ENCODE measurements around the gene NFKBIZ. TPM values are rescaled to one million over a fixed set of nuclear protein-coding genes. Genes with fewer than 3 reads are reported as not detected.

Gene NFKBIZ
- total RNA-seq = 6.8 and 7.2 TPM in 2 replicates

- peak; percentile 81 to 96 for DNase-seq (ENCODE audit: low read depth in 2 of 2)
Observed at GRCh38 chr3:101848754-101849713, at the start of gene NFKBIZ. Gene NFKBIZ (plus strand): TSS chr3:101849514. CDS start chr3:101849629, 115 bp downstream.

GRCh38 chr3:101801174-101801573, 48.1 kb upstream of the NFKBIZ start:
- no peak for DNase-seq (ENCODE audit: low read depth in 2 of 2)

- DNase-seq (ENCODE audit: low read depth in 2 of 2) = no peak
Observed at GRCh38 chr3:101802179-101802578, 47.1 kb upstream of the NFKBIZ start.

GRCh38 chr3:101803173-101803782, 46.0 kb upstream of the NFKBIZ start:
- peak; percentile 65 to 79 for DNase-seq (ENCODE audit: low read depth in 2 of 2)

- DNase-seq (ENCODE audit: low read depth in 2 of 2) = no peak
Observed at GRCh38 chr3:101803939-101804338, 45.4 kb upstream of the NFKBIZ start.

- DNase-seq (ENCODE audit: low read depth in 2 of 2) = no peak
Observed at GRCh38 chr3:101806491-101806890, 42.8 kb upstream of the NFKBIZ start.

- DNase-seq (ENCODE audit: low read depth in 2 of 2) = no peak
Observed at GRCh38 chr3:101807888-101808287, 41.4 kb upstream of the NFKBIZ start.

GRCh38 chr3:101809178-101810021, 39.9 kb upstream of the NFKBIZ start:
- DNase-seq (ENCODE audit: low read depth in 2 of 2) = peak; percentile 47 to 70

GRCh38 chr3:101810022-101810418, 39.3 kb upstream of the NFKBIZ start:
- no peak for DNase-seq (ENCODE audit: low read depth in 2 of 2)

GRCh38 chr3:101811875-101812274, 37.4 kb upstream of the NFKBIZ start:
- DNase-seq (ENCODE audit: low read depth in 2 of 2) = no peak

GRCh38 chr3:101812895-101813294, 36.4 kb upstream of the NFKBIZ start:
- DNase-seq (ENCODE audit: low read depth in 2 of 2) = no peak

- DNase-seq (ENCODE audit: low read depth in 2 of 2) = peak; percentile 25 to 46
Observed at GRCh38 chr3:101813817-101814440, 35.4 kb upstream of the NFKBIZ start.

GRCh38 chr3:101814835-101815234, 34.5 kb upstream of the NFKBIZ start:
- no peak for DNase-seq (ENCODE audit: low read depth in 2 of 2)

GRCh38 chr3:101816215-101817149, 32.8 kb upstream of the NFKBIZ start:
- peak in 1 of 2 donors; percentile 29 for DNase-seq (ENCODE audit: low read depth in 2 of 2)

- no peak for DNase-seq (ENCODE audit: low read depth in 2 of 2)
Observed at GRCh38 chr3:101817992-101818391, 31.3 kb upstream of the NFKBIZ start.

- DNase-seq (ENCODE audit: low read depth in 2 of 2) = no peak
Observed at GRCh38 chr3:101819649-101820206, 29.6 kb upstream of the NFKBIZ start.

GRCh38 chr3:101821503-101821902, 27.8 kb upstream of the NFKBIZ start:
- no peak for DNase-seq (ENCODE audit: low read depth in 2 of 2)

- no peak for DNase-seq (ENCODE audit: low read depth in 2 of 2)
Observed at GRCh38 chr3:101823525-101823924, 25.8 kb upstream of the NFKBIZ start.

GRCh38 chr3:101824702-101825101, 24.6 kb upstream of the NFKBIZ start:
- DNase-seq (ENCODE audit: low read depth in 2 of 2) = no peak

Data from dermis microvascular lymphatic vessel endothelial cell (primary cell).